SKM-1 (cell line): ENCODE results near the gene ATOX1.
"Not testable (repeated sequence)": the region's sequence is repeated elsewhere in the genome, so short reads cannot be mapped to it uniquely, and the experiment has no call there.

Experiments used
- DNase-seq: peaks from one replicate; lab custom pipeline; 2025; ENCODE audit not compliant: unreplicated experiment; lab: John Stamatoyannopoulos, UW

The ATOX1 gene, protein sequence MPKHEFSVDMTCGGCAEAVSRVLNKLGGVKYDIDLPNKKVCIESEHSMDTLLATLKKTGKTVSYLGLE

GRCh38 chr5:151758430-151759241, at the start of gene ATOX1:
Gene ATOX1, minus strand, starts transcription at chr5:151758631. Its CDS starts 80 bp downstream, at chr5:151758551.
- peak; percentile 85 for DNase-seq

DNA sequence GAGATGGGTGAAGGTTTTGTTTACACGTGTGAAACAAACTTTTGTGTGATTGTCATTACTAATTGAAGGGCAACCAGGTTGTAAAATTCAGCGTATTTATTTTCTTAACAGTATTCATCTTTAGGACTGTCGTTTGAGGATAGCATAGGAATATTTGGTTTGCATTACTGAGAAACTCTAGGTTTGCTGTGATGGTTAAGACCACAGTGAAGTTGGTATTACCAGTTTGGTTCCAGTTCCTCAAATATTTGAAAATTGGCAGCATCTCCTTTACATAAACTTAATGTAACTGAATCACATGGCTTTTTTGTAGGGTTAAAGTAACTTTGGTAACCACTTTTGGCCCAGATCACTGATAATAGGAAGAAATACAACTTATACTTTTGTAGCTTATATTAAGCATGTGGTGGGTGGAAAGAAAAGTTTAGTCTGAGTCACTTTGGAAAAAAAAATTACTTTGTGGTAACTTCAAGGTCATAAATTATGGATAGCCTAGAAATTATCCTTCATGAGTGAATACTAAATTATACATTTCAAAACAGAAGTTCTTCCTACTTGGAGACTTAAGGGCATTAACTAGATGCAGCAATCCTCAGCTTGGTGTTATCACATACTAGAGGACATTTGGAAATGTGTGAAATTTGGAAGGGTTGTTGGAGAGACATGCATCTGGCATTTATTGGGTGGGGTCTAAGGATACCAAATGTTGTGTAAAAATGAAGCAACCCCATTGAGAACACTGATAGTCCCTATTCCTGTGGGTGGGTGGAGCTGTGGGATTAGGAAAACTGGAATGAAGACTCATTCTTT, 47.2 kb upstream of the ATOX1 start:
- DNase-seq: no peak

- DNase-seq: no peak
These were observed 42.1 kb upstream of the ATOX1 start for GRCh38 chr5:151800532-151800931.

DNA sequence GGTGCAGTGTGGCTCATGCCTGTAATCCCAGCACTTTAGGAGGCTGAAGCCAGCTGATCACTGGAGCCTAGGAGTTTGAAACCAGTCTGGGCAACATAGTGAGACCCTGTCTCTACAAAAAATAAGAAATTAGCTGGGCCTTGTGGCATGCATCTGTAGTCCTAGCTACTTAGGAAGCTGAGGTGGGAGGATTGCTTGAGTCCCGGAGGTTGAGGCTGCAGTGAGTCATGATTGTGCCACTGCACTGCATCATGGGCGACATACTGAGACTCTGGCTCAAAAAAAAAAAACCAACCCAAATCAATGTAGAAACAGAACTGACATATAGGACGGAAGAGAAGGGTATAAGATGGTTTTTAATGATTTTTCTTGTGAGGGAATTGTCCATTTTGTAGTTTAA, 41.0 kb upstream of the ATOX1 start:
- no peak for DNase-seq

- DNase-seq: no peak
These were observed 40.2 kb upstream of the ATOX1 start for GRCh38 chr5:151798674-151799073.

DNA sequence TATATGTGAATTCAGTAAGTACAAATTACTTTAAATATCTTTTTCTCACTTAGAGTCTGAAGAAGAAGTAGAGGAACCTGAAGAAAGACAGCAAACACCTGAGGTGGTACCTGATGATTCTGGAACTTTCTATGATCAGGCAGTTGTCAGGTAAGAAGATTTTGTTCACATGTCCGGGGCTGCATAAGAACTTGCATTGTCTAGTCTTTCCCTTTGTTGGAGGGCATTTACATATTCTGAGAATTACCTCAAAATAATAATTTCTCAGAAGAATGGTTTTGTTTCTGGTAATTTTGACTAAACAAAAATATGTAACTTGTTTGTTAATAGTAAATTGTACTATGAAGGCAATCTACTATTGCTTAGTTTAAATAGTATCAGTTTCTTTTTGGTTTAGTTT, 37.0 kb upstream of the ATOX1 start:
- DNase-seq: no peak

DNA sequence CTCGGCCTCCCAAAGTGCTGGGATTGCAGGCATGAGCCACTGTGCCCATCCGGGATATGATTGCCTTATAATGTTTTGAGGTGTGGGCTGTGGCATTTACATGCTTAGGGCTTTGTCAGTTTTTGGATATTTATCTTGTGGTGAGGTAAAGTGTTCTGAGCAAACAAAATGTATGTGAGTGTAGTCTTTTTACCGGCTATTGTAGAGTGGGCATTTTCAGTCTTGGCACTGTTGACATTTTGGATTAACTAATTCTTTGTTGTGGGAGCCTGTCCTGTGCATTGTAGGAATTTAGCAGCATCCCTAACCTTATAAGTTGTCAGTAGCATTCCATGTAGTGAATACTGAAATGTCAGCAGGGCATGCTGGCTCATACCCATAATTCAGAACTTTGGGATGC, 34.9 kb upstream of the ATOX1 start:
- no peak for DNase-seq

DNA sequence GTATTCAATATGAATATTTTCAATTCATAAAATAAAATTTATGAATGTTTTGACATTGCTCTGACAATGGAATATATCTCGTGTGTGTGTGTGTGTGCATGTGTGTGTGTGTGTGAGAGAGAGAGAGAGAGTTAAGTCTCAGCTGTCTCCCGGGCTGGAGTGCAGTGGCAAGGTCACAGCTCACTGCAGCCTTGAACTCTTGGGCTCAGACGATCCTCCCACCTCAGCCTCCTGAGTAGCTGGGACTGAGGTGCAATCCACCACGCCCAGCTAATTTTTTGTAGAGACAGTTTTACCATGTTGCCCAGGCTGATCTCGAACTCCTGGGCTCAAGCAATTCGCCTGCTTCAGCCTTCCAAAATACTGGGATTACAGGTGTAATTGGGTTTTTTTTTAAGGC, 29.4 kb upstream of the ATOX1 start:
- no peak for DNase-seq

- no peak for DNase-seq
These were observed 28.0 kb upstream of the ATOX1 start for GRCh38 chr5:151786468-151786867.

- no peak for DNase-seq
These were observed 25.7 kb upstream of the ATOX1 start for GRCh38 chr5:151784141-151784540.

DNA sequence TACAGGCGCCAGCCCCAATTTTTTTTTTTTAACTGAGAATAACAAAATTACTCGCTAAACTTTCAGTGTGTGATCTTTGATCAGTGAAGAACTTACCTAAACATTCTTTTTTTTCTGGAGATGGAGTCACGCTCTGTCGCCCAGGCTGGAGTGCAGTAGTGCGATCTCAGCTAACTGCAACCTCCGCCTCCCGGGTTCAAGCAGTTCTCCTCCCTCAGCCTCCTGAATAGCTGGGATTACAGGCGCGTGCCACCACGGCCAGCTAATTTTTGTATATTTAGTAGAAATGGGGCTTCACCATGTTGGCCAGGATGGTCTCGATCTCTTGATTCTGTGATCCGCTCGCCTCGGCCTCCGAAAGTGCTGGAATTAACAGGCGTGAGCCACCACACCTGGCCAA, 25.2 kb upstream of the ATOX1 start:
- not testable (repeated sequence) for DNase-seq

GRCh38 chr5:151781201-151781600, 22.8 kb upstream of the ATOX1 start:
- no peak for DNase-seq

DNA sequence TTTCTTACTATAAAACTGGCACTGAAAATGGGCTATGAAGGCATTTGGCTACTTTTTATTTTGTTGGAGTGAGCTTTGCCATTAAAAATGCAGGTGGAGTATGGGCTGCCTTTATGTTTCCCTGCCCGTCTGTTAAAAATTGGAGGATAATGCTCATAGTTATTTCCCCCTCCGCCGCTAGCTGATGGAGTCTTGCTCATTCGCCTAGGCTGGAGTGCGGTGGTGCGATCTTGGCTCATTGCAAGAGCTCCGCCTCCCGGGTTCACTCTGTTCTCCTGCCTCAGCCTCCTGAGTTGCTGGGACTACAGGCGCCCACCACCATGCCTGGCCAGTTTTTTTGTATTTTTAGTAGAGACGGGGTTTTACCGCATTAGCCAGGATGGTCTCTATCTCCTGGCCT, 21.9 kb upstream of the ATOX1 start:
- DNase-seq: no peak

DNA sequence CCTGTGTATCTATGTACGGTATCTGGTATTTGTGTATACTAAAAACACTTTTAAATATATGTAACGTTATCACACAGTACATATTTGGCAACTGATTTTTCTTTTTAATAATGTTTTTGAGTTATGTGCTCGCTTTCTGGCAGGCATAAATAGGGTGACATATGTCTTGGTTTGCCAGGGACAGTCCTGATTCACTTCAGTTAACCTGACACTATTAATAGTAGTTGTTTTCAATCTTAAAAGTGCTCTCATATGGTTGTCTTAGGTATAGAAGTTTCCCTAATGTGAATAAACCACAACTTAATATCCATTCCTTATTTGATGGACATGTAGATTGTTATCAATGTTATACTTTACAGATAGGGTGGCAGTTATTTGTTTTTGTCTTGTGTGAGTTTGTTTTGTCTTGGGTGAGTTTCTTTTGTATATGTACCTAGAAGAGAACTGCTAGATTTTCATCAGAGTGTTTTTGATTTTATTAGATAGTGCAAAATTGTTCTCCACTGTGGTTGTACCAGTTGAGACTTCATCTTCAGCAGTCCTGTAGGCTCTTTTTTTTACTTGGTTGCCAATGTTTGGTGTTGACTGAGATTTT, 21.2 kb upstream of the ATOX1 start:
- no peak for DNase-seq

DNA sequence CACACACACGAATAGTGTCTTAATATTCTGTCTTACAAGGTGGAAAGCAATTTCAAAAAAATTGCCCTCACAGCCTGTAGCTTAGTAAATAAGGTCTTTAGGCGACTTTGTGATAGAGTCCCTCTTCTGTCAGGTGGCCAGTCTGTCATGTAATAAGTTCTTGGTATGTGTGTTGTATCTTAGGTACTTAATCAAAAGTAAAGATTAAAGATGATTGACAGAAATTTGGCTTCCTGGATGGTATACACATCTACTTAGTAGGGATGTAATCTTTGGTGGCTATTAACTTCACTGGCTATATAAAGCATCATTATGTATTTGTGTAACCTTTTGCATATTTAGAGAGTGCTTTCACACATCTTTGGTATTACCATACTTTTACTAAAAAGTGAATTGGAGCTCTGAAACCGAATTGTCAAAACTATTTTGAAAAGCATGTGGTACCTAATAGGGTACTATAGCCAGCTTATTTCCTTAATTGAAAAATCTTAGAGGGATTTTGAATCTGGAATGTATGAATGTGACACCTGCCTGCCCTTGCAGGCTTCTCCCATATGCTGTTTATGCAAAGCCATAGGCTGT, 16.7 kb upstream of the ATOX1 start:
- DNase-seq: no peak

DNA sequence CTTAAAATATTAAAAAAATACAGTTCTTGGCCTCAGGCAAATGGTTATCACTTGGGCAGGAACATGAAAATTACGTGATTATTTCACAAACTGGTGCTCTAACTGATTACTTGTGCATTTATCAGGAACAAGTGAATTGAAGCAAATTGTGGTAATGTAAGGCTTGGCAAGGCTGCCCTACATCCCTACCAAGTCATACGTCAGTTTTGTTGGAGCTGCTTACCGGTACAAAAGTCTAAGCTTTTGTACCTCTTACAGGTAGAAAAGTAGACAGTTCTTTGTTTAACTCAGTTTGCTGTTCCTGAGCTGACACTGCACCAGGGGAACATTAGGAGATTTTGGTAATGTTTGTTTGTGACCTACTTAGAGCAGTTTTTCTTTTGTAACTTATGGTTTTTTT, 15.5 kb upstream of the ATOX1 start:
- no peak for DNase-seq

DNA sequence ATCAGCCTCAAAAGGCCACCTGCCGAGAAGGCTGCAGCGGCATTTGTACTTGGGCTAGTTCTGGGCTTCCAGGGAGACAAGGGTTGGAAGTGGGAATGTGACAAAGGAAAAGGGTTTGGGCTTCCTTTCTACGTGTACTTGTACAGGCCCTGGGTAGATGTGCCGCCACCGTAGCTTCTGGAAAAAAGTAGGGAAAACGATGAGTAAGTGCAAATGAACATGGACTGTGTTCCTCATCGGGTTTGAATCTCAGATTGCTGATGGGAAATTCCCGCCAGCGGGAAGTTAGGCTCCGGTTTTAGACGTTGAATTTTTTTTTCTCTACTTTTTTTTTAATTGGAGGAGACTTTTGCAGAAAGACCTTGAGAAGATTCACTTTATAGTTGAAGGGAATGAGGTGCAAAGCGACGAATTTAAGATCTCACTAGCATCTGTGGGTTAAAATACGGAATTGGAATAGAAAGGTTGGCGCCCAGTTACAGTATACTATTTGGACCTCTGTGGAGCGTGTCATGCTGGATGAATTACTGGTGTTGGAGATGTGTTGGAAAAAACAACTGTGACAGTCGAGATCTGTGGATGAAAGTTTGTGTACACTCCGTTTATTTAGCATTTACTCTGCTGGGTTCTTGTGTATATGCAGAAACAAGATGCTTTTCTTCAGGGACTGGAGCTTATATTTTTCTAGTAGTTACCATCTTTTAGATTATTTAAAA, 14.6 kb upstream of the ATOX1 start:
- no peak for DNase-seq

DNA sequence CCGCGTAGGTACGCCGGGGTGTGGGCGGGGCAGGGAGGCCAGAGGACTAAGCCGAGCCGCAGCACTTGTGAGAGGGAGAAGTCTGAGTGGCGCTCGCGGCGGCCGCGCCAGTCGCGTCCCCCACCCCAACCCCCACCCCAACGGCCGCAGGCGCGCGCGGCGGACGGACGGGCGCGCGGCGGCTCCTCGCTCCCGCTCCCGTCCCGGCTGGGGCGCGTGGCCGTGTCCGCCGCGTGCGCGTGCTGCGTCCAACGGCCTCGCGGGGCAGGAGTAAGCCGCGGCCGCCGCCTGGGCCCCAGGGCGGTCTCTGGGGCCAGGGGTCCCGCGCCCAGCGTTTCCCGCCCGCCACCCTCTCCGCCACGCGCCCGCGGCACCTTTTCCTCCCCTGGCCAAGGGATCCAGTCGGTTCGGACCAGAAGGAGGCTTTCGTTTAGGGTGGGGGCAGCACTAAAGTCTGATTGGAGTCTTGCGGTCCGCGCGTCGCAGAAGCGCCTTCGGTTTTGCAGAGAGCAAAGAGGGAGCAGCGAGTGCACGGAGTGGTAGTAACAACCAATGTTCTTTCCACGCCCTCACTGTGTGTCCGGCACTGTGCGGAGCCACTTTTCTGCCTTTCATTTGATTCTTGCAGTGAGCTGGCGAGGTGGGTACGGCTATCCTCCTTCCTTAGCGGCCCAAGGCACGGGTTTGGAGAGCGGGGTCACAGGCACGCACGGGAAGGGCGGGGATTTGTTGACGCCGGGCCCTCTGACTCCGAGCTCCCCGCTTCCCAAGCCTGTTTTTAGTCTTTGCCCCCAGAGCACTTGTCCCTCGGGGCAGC, 13.8 kb upstream of the ATOX1 start:
- peak; percentile 12 for DNase-seq

DNA sequence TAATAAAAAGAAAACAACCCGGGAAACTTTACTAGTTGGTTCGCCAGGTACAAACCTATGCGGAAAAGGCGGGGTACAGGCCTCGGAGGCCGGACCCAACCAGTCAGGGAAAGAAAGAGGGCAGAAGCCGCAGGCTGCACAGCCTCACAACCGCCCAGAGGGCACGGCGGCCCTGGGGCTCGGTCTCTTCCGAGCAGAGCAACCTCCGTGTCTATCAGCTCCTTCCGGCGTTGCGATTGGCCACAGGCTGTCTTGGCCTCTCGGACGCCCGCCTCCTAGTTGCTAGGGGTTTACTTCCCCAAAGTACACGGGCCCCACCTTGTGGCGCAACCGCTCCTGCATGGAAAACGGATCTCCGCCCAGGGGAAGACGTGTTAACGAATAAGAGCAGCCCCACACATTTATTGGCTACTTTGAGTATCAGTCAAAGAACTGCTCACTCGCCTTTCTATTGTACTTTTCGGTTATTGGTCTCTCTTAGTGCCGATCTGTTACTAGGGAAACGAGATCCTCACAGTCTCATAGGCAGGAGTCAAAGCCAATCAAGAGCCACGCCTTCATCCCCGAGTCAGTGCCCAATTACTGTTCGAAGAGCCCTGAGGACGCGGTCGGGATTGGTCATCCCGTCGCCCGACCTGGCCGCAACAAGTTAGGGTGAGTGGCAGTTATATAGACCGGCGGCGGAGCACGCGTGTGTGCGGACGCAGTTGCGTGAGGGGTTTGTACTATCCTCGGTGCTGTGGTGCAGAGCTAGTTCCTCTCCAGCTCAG, 13.0 kb upstream of the ATOX1 start, which contains the start of gene G3BP1:
Gene G3BP1, plus strand, starts transcription at position 696 of the 770 bp plus-strand sequence. CDS start 14,667 bp downstream, outside the sequence.
- peak; percentile 100 for DNase-seq
